Glomerular visceral epithelial cell (primary cell): ENCODE data around the gene NAB1.
"Not testable (repeated sequence)": the region's sequence is repeated elsewhere in the genome, so short reads cannot be mapped to it uniquely, and the experiment has no call there.

ENCODE experiments used
- DNase-seq: peaks from one replicate; pipeline ENCODE4 v3.0.0-alpha.2; 2016; ENCODE audit errors: extremely low spot score

NAB1 gene

DNA sequence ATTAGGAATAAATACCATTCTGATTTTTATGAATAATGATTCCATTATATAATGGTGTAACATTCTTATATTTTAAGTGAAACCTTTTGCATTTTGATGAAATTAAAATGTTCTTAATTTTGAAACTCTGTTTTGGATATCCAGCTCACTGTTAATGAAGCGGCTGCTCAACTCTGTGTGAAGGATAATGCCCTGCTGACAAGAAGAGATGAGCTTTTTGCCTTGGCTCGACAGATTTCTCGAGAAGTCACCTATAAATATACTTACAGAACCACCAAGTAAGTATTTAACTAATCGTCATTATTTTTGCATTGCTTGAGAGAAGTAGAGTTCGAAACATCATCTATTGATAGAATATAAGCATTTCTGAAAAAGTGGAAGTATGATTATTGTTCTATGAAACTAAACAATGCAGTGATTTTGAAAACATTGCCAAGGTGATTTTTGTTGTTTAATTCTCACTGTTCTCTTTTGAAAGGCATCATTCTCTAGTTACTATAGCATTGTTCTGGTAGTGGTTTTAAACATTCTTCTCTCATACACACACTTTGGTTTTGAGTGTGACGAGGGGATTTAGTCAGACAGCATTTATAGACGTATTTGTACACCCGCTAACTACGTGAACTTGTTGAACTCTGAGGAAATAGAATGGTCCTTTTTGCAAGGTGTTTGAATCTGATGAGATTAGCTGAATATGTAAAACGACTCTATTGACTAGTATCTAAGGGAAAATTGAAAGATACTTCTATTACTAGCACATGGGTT is 21.5 kb downstream of the NAB1 start:
- no peak for DNase-seq

DNA sequence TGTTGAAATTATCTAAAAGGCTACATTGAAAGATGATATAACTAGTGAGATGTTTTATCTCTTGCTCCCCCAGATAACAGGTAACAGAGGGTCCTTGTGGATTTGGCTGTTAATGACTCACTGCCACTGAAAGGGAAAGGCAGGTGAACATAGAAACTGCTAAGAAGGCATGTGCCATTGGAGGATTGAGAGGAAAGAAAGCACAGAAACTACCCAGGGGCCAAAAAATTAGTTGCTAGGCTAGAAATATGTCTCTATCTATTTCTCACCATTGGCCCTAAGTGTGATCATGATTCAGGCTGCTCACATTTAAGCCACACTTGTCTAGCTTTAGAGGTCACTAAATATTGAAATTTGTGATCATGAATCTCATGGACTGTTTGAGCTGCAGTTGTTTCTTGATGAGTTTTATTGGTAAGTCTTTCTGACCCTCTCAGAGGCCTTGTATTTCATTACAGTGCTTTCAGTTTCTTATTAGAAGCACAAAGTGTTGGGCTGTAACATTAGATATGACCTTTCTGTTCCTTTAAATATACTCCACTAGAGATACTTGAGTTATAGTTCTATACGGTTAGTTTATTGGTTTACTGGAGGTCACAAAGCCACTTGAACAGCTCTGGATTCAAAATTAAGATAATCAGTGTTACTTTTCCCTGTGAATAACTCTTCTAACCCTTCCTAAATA is 26.2 kb downstream of the NAB1 start:
- DNase-seq = no peak

DNA sequence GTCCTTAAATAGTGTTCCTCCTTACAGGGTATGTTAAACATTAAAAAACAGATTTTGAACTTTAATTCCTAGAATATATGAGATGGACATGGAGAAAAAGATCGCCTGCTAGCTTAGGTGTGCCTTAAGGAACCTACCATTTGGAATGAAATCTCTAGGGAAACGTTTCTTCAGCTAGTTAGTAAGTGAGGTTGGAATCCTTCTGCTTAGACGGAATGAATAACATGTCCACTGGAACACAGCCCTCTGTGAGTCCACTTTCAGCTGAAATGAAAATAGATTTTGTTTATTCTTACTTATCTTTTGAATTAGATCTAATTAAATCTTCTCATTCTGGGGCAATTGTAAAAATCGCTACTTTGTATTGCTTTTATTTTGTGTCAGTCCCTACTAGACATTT is 28.4 kb downstream of the NAB1 start:
- no peak for DNase-seq

DNA sequence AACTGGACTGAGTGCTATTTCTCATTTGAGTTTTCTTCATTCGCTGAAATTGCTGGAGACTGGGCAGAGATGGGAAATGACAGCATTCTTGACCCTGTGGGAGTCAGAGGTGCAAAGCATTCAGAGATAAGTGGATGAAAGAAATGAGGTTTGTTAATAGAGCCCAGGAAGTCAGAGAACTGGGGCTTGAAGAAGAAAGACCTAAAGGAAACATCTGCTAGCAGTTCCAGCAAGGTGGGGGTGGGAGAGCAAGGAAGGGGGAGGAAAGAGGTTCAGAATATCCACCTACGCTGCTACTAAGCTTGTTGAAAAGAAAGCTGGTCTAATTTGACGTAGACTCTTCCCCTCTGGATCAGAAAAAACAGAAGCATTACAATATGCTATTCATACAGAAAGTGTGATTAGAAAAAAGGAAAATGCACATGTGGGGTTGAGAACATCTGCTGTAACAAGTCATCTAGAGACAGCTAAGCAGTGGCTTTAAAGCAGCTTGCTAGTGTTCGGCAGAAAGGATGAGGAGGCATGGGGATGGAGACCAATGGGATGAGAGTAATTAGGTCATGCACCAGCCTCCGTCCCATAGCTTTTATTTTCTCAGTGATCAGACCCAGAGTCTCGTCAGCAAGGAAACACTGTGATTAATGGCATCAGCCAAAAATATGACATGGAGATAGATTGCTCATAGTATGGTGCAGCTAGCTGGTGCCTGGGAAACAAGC is 29.7 kb downstream of the NAB1 start:
- no peak for DNase-seq

DNA sequence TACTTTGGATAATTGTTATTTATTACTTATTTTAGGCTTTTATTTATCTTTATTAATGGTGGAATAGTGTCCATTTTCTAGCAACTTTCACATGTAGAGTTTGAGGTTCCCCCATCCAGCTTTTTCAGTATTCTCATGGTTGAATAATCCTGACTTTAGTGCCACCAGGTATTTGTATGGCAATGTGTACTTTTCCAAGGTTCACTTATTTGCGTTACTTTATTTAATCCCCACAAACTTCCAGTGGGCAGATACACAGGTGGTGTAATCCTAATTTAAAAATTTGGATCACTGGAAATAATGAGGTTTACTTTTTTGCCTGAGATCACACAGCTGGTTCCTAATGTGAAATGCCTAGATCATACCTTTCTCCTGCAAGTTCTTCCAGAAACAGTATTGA is 30.5 kb downstream of the NAB1 start:
- DNase-seq = no peak

DNA sequence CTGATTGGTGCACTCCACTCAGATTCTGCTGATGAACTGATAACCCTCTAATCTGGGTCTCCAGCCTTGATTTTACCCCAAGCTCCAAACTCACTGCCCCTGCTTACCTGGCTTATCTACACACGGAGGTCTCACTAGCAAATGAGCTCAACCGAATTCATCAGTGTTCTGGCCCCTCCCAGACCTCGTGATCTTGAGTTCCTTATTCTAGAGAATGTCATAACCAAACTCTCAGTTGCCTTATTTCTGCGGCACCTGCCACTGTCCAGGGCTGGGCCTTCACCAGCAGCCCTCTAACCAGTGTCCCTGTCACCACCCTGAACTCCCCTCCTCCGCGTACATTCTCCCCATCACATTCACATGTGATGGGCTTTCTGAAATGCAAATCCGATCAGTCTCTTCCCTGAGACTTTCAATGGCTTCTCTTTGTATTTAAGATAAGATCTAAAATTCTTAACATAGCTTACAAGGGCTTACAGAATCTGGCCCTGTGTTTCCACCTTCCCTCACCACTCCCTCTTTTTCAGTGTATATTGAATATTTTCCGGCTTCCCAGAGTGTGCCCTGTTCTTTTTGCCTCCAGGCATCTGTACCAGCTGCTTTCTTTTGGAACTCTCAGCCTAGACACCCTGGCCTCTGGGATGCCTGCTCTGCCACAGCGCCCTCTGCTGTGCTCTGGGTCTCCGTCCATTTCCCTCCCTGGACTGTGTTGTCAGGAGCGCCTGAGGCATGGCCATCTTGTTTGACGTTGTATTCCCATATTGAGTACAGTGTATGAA is 31.1 kb downstream of the NAB1 start:
- DNase-seq = no peak

DNA sequence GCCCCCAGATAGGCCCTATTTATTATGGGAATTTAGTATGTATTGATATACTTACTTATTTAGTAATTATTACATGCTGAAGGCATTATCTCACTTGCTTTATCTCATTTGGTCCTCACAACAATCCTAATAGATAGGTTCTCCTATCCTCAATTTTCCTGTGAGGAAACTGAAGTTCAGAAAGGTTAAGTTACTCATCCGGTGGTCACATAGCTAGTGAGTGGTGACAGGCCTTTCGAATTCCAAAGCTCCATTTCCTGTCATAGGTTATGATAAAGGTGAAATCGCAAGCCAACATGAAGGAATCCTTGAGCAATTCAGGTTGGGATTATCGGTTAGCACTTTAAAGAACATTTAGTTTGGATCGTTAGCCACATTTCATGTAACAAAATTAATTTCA is 33.3 kb downstream of the NAB1 start:
- peak; percentile 65 for DNase-seq

DNA sequence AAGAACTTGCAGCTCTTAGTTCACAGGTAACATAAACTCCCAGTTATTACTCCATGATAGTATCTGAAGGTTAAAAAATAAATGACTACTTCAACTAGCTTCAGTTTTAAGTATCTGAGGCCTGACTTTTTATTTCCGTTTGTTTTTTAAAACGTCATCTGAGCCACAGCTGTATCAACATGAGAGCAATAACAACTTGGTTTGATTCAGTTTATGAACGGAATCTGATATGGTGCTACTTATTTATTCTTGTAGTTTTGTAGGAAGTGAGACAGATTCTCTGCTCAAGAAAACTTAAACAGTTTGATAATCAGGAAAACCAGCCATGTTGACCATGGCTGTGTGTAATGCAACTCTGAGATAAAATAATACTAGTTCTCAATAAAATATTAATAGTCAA is 34.9 kb downstream of the NAB1 start:
- DNase-seq = no peak

DNA sequence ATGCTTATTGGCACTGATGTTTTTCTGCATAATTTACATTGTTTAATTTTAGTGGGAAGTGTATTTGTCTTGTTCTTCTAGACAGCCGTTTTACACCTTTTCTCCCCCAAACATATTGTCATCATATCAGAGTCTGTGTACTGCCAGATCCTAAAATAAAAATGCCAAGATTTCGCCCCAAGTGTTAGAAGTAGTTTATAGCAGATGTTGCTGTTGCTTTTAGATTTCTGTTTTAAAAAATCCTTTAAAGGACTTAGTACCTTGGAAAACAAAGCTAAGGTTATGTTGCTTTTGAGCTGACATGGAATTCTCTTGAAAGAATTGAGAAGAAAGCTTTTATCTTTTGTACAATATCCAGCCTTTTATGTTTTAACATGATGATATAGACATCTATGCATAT is 36.0 kb downstream of the NAB1 start:
- no peak for DNase-seq

DNA sequence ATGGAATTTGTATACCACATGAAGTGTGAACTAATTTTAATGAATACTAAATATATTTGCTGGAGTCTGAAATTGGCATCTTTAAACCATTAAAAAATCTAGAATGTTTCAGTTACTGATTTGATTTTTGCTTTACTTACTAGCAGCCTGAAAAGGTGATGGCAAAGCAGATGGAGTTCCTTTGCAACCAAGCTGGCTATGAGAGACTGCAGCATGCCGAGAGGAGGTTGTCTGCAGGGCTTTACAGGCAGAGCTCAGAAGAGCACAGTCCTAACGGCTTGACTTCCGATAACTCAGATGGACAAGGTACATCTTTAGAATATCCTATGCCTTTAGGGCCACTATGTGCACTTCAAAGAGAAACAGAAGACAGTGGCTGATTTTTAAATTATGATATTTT is 36.5 kb downstream of the NAB1 start:
- DNase-seq = no peak

DNA sequence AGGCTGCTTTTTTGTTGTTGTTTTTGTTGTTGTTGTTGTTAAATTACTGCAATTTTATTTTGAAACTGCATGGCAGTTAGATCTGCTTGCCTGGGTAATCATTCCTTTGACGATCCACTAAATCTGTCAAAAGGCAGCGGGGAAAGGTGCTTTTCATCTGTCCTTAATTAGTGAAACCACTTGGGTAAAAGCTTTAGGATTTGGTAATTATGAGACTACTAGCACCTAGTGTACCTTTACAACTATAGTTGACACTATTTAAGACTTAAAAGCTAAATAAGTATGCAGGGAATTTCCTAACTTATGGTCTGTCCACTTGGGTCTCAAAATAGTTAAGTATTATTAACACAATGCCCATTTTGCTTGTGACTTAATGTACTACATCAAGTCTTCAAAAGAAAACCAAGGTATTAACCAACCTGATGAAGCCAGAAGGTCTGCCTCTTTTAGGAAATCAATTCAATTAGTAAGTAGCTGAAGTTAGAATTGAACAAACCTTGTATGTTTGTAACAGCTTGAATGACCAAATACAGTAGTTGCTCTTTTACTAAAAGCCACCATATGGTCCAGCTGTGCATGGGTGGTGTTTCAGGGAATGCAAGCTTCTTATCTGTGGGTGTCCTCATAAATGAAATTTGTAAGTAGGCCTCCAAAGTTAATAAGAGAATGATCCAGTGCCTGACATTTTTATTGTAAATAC is 44.8 kb downstream of the NAB1 start:
- DNase-seq = no peak

DNA sequence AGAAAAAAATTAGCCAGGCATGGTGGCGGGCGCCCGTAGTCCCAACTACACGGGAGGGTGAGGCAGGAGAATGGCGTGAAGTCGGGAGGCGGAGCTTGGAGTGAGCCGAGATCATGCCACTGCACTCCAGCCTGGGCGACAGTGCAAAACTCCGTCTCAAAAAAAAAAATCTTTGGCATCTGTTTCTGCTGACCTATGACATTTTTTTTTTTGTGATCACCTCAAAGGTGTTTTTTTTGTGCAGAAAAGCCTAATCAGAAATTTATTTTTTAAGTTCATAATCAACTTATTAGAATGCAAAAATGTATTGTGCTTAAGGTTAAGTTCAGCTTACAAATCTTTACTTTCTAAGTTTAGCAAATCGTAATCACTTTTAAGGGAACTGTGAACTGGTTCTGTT is 45.6 kb downstream of the NAB1 start:
- no peak for DNase-seq

DNA sequence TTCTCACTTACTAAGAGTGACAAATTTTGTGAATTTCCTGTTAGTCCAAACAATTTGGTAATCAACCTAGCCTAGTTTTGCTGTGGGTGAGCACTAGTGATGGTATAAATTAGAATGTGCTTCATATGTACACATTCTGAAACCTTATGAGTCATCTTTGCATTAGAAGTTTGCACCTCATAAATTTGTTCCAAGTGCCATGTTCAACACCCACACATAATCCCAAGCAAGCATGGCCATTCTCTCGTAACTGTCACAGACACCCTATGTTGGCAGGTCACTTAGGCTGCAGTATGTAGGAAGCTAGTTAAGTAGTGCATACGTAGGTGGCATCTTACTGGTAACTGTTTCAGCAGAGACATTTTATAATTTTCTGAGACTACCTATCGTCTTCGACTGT is 46.9 kb downstream of the NAB1 start:
- no peak for DNase-seq

DNA sequence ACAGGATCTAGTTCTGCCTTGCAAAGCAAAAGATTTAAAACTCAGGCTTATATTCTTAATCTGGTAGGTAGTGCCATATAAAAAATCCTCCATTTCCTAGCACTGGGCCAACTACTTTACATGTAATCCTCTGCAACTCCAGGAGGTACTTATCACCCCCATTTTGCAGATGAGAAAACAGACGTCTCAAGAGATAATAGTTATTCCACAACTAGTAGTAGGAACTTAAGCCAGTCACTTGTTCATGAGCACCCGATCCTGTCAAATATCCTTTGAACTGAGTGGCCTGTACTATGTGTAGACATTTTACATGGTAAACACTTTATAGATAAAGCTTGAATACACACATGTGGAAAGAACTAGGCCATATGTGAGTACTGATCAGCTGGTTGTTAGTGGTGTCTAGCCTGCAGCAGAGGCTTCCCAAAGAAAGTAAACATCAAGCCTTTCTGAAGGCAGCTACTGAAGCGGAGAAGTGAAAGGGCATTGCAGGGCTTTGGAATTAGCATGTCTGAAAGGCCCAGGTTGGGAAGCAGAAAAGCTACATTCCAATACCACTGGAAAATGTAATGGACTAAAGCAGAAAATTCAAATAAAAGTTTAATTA is 48.0 kb downstream of the NAB1 start:
- DNase-seq = peak; percentile 13

DNA sequence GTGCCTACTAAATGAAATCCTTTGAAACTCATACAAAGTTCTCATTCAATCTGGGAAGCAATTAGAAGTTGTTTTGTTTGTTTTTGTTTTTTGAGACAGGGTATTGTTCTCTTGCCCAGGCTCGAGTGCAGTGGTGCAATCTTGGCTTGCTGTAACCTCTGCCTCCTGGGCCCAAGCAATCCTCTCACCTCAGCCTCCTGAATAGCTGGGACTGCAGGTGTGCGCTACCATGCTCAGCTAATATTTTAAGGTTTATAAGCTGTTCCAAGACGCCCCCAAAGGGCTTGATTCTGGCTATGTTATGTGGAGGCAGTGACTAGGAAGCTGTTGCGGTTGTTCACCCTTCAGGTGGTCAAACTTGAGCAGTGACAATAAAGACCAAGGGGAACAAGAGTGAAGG is 48.5 kb downstream of the NAB1 start:
- DNase-seq = no peak

DNA sequence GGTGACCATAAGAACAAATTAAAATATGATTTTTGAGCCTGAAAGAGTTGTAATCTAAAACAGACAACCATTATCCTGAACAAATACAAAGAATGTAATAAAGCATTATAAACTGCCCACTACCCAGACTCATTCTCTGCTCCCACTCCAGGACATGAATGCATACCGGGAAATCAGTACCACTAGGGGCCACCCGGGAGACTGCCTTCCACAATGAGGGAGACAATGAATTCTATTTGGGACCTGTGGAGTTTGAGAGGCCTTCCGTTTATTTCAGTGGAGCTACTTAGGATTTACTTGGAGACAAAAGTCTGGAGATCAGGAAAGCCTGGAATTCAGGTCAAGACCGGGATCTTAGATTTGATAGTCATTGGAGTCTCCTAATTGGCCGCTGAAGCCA is 50.0 kb downstream of the NAB1 start:
- DNase-seq = peak; percentile 33

DNA sequence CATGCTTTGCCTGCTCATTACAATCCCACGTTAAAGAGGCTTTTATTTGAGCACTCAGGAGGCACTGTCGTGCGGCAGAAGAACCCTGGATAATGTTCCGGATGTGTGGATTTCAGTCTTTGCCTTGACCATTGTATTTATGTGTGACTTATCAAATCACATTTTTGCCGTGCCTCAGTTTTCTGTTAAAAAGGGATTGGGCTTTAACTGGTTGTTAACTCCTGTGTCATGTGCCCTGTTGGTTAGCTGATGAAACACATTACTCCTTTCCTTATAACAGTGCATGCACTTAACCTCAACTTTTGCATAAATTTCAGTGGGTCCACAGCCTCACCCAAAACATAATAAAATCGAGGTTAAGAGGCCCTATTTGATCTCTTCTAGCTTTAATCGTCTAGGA is 52.7 kb downstream of the NAB1 start:
- no peak for DNase-seq

DNA sequence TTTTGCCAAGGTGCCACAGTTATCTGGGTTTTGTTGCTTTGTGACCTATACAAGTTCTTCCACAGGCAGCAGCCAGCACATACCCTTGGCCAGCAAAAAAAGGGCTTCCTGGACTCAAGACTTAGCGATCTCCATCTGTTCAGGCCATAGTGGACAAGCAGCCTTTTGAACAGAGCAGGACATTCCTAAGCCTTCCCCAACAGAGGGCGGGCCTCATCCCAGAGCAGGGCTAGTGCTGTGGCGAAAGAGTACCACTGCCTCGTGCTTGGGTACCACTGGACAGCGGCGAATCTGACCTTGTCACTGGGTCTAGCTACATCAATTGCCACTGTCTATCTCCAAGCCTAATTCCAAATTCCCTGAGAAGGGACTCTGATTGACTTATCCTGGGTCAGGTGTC is 56.4 kb downstream of the NAB1 start:
- no peak for DNase-seq

DNA sequence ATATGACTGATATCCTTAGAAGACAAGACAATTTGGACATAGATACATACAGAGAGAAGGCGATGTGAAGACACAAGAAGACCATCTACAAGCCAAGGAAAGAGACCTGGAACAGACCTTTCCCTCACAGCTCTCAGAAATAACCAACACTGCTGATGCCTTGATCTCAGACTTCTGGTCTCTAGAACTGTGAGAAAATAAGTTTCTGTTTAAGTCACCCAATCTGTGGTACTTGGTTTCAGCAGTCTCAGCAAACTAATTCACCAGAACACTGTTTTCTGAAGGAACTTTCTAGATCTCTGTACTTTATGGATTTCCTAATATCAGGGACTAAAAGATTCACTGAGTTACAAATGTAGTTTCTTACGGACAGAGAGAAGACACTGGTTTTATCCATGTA is 58.8 kb downstream of the NAB1 start:
- DNase-seq = no peak

DNA sequence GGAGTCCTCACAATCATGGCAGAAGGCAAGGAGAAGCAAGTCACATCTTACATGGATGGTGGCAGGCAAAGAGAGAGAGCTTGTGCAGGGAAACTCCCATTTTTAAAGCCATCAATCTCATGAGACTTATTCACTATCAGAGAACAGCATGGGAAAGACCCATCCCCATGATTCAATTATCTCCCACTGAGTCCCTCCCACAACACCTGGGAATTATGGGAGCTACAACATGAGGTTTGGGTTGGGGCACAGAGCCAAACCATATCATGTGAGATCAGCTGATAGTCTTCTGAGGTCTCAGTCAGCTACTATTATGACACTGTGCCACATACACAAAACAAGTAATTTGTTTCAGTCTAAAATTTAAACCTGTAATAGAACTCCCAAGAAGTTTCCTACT is 59.8 kb downstream of the NAB1 start:
- not testable (repeated sequence) for DNase-seq

DNA sequence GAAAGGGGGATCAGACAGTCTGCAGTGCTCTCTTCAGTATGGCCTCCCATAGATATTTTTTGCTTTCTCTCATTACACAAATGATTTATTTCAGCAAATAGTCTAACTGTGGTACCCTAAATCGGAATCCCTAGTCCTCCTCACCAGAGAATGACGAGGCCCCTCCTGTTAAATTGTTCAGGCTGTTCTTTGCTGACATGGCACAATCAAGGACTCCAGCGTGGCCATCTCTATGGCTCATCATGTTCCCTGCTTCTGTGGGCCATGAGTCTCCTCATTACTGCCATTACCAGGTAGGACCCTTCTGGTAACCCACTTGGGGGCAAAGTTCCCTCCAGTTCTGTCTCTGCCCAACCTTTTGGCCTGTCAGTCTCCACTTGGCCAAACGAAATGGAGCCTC is 62.2 kb downstream of the NAB1 start:
- DNase-seq = no peak
